GM06990 (cell line): ENCODE data around the gene KCNK4.

Source experiments
- DNase-seq: peaks from one replicate; pipeline ENCODE4 v3.0.0-alpha.2; 2011; ENCODE audit not compliant: insufficient read length; ENCODE audit errors: extremely low read depth
- H3K27me3 ChIP-seq: replicated peaks from 2 replicates; pipeline ENCODE4 v1.6.0; 2011; ENCODE audit warnings: low read length; ENCODE audit not compliant: control insufficient read depth, insufficient read depth
- H3K36me3 ChIP-seq: 2 replicates; pipeline ENCODE4 v1.5.1; 2011; ENCODE audit warnings: low read length; ENCODE audit not compliant: control insufficient read depth, insufficient read depth
- H3K4me3 ChIP-seq: replicated peaks from 2 replicates; pipeline ENCODE4 v1.5.1; 2011; ENCODE audit warnings: low read depth, mild to moderate bottlenecking, control low read depth, low read length
- TF ChIP-seq, protein P1 (sequence below): IDR thresholded peaks from 2 replicates; pipeline ENCODE4 v1.5.1; 2011; ENCODE audit warnings: low read length, control low read depth, mild to moderate bottlenecking, inconsistent platforms; ENCODE audit not compliant: insufficient read depth, poor library complexity, severe bottlenecking

The KCNK4 gene

GRCh38 chr11:64285885-64286800 is 5.0 kb upstream of the KCNK4 start:
- TF ChIP-seq, protein P1, sequence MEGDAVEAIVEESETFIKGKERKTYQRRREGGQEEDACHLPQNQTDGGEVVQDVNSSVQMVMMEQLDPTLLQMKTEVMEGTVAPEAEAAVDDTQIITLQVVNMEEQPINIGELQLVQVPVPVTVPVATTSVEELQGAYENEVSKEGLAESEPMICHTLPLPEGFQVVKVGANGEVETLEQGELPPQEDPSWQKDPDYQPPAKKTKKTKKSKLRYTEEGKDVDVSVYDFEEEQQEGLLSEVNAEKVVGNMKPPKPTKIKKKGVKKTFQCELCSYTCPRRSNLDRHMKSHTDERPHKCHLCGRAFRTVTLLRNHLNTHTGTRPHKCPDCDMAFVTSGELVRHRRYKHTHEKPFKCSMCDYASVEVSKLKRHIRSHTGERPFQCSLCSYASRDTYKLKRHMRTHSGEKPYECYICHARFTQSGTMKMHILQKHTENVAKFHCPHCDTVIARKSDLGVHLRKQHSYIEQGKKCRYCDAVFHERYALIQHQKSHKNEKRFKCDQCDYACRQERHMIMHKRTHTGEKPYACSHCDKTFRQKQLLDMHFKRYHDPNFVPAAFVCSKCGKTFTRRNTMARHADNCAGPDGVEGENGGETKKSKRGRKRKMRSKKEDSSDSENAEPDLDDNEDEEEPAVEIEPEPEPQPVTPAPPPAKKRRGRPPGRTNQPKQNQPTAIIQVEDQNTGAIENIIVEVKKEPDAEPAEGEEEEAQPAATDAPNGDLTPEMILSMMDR, result peak; percentile 51
- Histone ChIP-seq H3K27me3 (no peaks in the 10 kb centered on the region; the same call in none of the 2 replicates), H3K4me3 (peak overlapping the region; percentile 64), H3K36me3 (peaks cover 2% of the 10 kb centered on the region; the same call in 1 of the 2 replicates)
- peak; percentile 34 for DNase-seq

DNA sequence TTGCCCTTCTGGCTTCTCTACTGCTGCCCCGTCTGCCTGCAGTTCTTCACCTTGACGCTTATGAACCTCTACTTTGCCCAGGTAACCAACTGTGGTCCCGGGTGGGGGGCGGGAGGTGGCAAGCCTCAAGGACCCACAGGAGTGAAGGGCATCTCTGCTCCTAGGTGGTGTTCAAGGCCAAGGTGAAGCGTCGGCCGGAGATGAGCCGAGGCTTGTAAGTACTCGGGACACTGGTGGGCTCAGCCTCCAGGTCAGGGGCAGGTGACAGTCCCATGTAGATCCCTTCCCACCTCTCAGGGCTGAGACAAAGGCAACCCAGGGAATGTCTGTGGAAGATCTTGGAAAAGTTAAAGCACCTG is 4.3 kb upstream of the KCNK4 start:
- Histone ChIP-seq H3K36me3 (peaks cover 2% of the 10 kb centered on the region; the same call in 1 of the 2 replicates), H3K27me3 (no peaks in the 10 kb centered on the region; the same call in none of the 2 replicates), H3K4me3 (no peak overlapping the region)
- no peak for DNase-seq
- TF ChIP-seq, protein P1, result no peak

GRCh38 chr11:64287676-64288352 is 3.3 kb upstream of the KCNK4 start:
- no peak for DNase-seq
- H3K4me3 ChIP-seq, result no peak overlapping the region
- TF ChIP-seq, protein P1, result no peak
- no peaks in the 10 kb centered on the region; the same call in 1 of the 2 replicates for H3K36me3 ChIP-seq
- H3K27me3 ChIP-seq, result no peaks in the 10 kb centered on the region; the same call in none of the 2 replicates

DNA sequence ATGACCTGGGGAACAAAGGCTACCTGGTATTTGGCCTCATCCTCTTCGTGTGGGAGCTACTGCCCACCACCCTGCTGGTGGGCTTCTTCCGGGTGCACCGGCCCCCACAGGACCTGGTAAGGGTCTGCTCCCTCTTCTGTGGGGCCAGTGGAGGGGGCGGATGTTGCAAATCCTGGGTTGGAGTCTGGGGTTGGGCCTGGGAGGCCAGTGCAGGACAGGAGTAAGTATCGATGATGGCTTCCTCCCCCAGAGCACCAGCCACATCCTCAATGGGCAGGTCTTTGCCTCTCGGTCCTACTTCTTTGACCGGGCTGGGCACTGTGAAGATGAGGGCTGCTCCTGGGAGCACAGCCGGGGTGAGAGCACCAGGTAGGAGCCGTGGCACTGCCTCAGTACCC is 2.8 kb upstream of the KCNK4 start:
- Histone ChIP-seq H3K36me3 (no peaks in the 10 kb centered on the region; the same call in 1 of the 2 replicates), H3K4me3 (no peak overlapping the region), H3K27me3 (no peaks in the 10 kb centered on the region; the same call in none of the 2 replicates)
- TF ChIP-seq, protein P1, result no peak
- no peak for DNase-seq

DNA sequence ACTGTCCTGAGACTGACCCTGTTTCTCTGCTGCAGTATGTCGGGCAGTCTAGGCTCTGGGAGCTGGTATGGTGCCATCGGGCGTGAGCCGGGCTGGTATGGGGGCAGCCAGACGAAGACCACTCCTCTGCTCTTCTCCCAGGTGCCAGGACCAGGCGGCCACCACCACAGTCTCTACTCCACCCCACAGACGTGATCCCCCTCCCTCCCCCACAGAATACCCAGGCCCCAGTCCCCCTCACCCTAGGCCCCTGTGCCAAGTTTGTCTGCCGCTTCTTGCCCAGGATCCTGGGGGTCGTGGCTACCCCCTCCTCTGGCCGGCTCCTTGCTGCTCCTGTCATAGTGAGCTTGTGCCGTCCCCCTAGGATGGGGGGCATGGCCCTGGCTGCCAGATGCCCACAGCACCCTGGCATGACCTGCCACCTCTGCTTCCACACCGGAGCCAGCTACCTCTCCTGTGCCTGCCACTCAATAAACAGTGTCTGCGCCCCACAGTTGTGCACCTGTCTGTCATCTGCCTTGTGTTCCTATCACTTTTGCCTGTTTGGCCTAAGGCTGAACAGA is 2.0 kb upstream of the KCNK4 start:
- Histone ChIP-seq H3K36me3 (no peaks in the 10 kb centered on the region; the same call in 1 of the 2 replicates), H3K4me3 (no peak overlapping the region), H3K27me3 (no peaks in the 10 kb centered on the region; the same call in none of the 2 replicates)
- TF ChIP-seq, protein P1, result no peak
- no peak for DNase-seq
